ENCODE results near the gene WIPF3. TPM values are rescaled to one million over a fixed set of nuclear protein-coding genes. Genes with fewer than 3 reads are reported as not detected.

The WIPF3 gene, protein sequence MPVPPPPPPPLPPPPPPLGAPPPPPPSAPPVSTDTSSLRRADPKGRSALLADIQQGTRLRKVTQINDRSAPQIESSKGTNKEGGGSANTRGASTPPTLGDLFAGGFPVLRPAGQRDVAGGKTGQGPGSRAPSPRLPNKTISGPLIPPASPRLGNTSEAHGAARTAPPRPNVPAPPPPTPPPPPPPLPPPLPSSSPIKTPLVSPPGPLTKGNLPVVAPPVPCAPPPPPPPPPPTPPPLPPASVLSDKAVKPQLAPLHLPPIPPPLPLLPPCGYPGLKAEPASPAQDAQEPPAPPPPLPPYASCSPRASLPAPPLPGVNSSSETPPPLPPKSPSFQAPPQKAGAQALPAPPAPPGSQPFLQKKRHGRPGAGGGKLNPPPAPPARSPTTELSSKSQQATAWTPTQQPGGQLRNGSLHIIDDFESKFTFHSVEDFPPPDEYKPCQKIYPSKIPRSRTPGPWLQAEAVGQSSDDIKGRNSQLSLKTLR
- 1 to 10 TPM in 4 of 5 donors, under 1 TPM in 1; 0.90 to 1.9 (median 1.3) TPM for polyA plus RNA-seq (ENCODE audit: insufficient read depth in 1 of 5, insufficient read length in 5 of 5, low replicate concordance in 1 of 5)
- long read RNA-seq, donor 1: 0 reads
- long read RNA-seq, donor 2: 0 reads
- long read RNA-seq, donor 3: 0 reads
- long read RNA-seq, donor 4: 0 reads
- long read RNA-seq, donor 5: 0 reads
- long read RNA-seq, donor 6: 0 reads
- long read RNA-seq, donor 7: 0 reads
- long read RNA-seq, donor 8: 0 reads

DNA sequence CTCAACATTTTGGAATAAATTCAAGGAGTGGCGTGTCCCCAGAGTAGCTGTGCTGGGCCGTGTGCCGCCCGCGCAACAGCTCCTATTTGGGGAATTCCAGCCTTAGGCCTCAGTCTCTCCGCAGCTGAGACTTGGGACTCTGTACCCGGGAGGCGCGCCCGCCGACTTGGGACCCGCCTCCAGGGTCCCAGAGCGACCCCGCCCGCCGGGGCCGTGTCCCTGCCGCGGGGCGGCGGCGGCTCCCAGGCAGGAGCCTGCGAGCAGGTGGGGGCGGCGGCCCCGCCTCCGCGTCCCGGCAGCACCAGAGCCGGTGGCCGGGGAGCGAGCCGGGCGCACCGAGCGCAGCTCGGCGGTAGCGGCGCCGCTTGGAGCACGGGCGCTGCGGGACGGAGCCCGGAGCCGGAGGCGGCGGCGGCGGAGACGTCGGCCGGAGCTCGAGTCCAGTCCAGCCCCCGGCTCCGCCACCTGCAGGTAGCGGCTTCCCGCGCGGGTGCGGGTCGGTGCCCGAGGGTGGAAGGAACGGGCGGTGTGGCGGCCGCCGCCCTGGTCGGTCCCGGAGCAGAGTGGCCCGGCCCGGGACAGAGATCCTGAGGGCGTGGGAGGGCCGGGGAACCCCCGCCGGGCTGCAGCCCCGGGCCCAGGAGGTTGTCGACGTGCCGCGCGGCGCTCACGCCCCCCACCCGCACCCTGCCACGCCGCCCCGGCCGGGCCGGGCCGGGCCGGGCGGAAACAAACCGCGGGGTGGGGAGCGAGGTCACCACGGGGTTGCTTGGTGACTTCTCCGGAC is at the start of gene WIPF3:
Gene WIPF3 (plus strand): TSS at position 301 of the 787 bp plus-strand sequence. CDS start 28,217 bp downstream, outside the sequence.
- DNase-seq: no peak

DNA sequence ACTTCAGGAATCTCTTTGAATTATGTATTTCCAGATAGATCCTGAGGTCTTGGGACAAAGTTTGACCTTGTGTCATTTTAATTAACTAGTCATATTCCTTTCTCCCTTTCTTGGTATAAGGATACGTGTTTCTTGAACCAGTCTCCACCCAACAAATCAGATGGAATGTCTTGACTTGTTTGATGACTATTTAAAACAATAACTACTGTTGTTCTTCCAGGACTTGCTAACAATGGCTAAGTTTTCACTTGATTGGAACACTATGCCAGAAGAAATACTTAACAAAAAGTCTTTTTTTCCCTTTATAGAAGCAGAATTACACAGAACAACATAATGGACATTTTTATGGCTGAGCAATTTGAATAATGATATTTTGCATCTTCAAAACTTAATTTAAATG is 43.0 kb upstream of the WIPF3 start:
- no peak for DNase-seq

DNA sequence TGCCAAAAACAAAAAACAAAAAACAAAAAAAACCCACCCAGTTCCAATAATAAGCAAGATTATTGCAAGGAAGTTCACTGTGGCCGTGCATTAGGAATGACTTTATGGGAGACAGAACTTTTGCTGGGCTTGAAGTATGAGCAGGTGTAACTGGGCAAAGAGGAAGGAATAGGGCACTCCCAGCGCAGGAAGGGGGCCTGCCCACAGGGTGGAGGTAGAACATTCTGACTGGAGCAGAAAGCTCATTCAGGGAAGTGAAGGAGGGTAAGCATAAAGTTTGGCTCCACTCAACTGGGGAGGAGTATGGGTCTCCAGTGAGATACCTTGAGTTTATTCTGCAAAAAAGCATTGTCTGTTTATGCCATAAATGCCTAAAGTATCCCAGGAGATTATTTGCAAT is 42.1 kb upstream of the WIPF3 start:
- DNase-seq: no peak

DNA sequence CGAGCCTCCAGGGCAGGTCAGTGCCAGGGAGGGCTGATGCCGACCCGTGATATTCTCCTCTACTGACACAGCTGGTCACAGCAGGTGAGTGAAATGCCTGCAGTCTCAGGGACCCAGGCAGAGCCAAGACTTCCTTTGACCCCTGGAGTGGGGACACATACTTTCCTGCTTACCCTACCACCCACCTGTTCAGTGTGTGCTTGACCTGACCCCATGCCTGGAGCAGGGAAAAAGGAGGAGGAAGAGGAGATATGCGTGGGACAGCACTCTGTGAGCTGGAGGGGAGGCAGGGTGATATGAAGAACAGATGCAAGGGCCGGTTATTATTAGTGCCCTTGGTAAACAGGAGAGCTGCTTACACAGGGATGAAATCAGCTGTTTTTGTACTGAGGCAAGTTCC is 40.8 kb upstream of the WIPF3 start:
- no peak for DNase-seq

DNA sequence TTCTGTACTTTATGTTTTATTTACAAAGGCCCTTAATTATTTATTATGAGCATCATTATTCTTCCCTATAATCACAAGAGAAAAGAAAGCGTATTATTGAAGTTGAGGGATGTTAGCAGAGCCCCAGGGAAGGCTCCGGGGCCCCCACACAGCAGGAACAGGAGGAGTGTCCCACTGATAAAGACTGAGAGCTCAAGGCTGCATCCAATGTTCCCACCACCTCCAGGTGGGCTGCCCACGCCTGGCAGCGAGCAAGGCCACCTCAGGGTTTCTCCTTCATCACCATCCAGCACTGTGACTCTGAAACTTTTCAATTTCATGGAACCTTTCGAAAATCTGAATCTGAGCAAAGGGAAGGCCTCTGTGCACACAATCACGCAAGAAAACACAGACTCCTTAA is 35.9 kb upstream of the WIPF3 start:
- no peak for DNase-seq

DNA sequence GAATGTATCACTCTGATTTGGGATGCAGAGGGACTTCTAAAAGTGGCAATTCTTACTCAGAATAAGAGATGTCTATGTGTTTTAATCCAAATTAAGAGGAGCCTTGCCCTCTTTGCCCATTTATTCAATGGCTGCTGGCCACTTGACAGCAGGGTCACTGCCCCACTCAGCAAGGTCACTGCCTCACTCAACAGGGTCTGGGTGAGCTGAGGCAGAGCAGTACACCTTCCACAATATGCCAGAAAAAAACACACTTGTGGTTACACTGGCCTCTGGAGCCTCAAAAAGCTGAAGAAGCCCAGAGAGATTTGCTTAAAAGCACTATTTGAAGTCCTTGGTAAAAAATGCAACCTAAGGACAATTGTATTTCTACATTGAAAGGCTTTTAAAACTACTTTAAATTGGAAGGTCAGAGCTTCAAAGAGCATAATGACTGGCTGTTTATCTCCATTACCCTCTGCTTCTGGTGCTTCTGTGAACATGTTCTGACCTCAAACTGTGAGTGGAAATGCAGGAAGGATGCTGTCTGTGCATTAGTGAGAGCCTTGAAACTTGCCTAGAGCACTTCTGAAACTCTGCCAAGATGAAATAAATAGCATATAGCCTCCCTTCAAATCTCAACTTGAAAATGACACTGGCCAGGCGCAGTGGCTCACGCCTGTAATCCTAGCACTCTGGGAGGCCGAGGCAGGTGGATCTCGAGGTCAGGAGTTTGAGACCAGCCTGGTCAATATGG is 35.1 kb upstream of the WIPF3 start:
- no peak for DNase-seq

DNA sequence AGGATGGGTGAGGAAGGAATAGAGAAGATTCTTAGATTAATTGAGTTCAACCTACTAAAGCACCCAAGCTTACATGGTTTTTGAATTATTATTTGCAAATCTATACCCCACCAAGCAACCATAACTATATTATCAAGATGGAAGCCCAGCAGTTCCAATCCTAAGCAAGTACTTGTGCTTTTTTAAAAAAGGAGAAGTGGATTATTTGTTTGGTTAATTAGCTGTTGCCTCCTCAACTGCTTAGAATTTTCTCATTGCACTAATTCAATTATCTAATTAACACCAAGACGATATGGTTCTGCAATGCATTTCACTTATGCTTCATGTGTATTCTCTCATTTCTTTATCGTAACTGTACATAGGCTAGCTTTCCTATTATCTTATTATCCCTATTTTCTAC is 27.3 kb upstream of the WIPF3 start:
- no peak for DNase-seq

DNA sequence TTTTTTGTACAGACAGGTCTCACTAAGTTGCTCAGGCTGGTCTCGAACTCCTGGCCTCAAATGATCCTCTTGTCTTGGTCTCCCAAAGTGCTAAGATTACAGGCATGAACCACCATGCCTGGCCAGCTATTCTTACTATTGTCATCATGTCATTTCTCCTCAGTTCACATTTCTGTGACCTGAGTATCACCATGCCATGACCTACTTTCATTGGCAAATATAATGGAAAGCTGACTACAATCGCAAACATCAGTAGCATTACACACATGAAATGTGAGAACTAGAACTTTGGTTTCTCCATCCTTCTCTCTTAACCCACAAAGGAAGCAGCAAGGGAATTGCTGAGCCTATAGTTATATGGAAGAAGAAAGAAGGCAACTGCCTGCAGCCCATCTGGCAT is 26.0 kb upstream of the WIPF3 start:
- no peak for DNase-seq

DNA sequence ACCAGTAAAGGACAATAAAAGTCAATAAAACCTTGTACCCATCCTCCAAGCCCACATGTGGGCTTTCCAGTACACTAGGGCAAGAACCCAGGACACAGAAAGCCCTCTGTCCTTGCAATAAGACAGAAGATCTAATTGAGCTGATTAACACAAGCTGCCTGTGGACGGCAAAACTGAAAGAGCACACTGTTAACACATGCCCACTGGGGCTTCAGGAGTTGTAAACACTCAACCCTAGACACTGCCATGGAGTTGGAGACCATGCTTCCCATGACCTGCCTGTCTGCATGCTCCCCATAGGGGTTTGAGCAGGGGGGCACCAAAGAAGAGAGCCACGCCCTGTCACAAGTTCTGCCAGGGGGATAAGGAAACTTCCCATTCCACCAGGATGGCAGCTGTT is 22.6 kb upstream of the WIPF3 start:
- DNase-seq: no peak

DNA sequence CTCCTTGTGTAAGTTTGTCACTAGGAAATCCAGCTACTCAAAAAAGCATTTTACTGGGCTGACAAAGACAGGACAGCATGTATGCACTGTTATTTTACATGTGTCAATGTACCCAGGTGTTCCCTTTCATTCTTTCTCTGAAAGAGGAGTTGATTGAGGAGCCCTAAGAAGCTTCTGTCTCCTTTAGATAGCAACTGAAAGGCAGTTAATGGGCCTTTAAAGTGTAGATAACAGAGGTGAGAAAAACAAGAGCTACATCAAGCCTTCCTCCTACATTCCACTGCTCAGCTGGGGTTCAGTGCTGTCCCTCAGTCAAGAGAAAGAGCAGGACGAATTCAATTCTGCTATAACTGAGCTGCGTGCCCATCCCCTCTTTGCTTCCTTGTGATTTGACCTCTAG is 12.8 kb upstream of the WIPF3 start:
- DNase-seq: no peak

DNA sequence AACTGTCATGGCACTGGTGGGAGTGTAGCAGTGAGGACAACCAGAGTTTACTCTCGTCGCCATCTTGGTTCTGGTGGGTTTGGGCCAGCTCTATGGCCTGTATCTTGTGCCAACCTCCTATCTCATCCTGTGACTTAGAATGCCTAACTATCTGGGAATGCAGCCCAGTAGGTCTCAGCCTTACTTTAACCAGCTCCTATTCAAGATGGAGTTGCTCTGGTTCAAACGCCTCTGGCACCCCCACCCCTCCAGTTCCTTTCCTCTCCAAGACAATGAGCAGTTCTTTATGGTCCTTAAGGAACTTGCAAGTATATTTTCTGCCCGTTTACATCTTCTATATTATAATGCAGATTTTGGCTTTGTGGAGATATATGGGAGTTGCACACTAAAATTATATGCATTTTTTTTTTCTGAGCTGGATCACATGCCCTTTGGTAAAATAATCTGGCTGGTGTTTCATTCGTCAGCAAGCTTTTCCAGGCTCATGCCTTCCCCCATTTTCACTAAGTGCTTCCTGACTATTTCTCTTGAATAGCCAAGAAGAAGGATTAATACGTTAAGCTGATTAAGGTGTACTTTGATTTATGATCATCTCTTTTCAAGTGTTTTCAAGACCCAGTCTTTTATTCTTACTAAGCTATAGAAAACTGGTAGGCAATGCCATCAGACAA is 11.2 kb upstream of the WIPF3 start:
- DNase-seq: no peak

DNA sequence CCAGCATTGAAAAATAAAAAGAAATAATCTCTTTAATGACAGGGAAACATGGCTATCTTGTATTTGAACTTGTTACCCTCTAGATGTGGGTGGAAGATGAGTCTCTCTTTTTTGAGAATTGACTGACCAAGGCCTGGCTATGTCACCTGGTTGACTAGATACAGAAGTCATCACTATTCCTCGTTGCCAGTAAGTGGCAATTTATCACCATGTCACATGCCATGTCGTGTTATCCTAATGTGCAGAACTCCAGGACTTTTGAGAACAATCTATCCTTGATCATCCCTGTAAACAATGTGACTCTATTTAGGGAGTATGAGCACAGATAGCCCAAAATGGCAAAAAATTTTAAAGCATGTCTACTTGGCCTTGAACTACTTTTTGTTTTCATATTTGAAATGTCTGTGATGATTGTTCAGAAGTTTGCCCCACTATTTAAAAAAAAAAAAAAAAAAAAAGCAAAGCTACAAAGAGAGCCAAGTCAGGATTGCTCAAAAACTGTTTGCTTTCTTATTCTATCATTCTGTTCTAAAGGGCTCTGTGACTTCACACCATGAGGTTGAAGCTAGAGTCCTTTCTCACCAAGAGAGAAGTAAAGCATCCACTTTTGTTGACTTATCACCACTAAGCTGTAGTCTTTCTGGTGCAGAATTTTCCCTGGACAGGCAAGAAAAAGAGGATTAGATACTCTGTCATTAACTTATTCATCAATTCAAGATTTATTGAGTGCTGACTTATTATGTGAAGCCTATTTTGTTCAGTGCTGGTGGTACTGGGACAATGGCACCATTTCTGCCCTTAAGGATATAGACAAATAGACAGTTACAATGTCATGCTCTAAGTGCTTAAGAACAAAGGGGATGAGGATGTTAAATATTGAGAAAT is 10.4 kb upstream of the WIPF3 start:
- DNase-seq: no peak

DNA sequence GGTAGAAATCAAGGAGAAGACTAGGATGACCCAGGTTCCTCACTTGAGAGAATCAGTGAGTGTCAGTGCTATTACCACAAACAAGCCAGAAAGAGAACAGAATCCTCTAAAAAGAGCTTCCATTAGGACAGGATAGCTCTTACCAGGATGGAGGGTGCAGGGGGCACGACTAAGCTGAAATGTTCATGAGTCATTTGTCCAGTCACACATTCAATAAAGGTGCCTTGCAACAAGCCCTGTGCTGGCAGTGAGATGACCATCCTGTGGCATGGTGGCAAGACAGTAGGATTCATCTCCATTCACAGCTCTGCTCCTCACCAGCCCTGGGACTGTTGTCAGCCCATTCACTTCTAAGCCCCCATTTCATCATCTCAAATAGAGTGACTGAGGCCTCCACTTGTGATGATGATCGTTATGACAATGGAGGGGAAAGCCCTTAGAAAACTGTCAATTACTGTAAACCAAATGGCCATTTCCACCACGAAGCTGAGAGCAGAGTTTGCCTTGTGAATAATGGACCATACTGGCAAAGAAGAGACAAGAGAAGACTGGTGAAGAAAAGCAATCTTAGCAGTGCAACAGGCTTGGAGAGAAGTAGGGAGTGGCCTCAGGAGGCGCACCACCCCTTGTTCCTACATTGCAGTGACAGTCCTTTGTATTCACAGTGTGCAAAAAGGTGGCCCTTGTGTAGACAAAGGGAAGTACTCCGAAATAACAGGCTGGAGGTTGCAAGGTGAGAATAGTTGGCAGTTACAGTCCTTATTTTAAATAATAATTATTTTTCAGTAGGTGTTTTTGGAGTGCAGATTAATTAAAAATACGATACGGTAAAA is 9.0 kb upstream of the WIPF3 start:
- no peak for DNase-seq

DNA sequence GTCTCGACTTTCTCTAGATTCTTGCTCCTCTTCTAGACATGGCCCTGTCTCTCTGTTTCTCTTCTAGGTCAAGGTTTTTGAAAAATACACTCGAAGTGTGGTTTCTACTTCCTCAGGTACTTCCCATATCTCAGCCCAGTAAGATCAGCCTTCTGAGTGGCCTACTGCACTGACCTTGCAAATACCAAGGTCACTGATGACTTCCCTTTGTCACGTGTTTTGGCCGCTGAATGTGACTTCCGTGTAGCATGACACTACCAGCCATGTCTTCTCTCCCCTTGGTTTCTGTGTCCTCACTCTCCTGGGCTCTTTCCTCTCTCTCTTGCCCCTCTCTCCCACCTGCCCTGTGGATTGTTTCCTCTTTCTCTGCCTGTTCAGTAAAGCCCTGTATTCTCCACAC is 7.9 kb upstream of the WIPF3 start:
- no peak for DNase-seq

DNA sequence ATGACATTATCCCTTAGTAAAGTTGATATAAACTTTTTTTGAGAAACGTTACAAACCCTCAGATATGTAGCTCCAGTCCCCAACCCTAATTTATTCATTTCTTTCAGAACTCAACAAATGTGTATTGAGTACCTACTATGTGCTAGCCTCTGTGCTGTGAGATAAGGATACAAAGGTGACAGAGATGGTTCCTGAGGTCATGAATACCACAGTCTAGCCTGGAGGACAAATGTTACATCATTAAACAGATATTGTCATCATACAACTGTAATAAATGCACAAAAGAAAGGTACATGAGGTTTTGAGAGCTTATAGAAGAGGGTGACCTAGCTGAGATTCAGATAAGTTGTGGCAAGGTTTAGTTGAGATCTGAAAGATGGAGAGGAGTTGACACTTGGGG is 4.4 kb upstream of the WIPF3 start:
- no peak for DNase-seq

DNA sequence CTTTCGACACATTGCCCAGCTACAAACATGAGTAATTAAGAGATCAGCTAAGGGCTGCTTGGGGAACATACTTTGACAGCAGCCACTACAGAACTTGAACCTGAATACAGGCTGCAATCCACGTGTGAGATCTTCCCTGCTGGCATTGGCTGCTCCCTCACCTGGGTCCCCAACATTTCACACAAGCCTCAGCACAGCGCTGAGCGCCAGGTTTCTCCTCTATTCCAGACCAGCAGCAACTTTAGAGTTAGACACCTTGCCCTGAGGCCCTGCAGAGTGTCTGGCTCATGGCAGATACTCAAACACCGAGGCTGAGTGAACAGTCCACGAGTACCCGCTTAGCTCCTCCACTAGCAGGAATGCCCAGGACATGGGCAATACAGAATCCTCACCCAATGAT is 1.3 kb upstream of the WIPF3 start:
- no peak for DNase-seq

DNA sequence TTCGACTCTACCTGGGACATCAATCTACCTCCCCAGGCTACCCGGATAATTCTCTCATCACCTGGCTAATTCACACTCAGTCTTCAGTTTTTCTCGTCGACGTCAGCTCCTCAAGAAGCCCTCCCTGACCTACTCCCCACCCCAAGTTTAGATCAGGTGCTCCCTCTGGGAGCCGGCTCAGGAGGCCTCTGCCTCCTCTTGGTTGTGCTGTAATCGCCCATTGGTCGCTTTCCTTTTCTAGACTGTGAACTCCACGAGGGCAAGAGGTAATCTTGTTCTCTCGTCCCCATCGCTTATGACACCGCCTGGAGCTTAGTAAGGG is 461 bp upstream of the WIPF3 start:
- no peak for DNase-seq

DNA sequence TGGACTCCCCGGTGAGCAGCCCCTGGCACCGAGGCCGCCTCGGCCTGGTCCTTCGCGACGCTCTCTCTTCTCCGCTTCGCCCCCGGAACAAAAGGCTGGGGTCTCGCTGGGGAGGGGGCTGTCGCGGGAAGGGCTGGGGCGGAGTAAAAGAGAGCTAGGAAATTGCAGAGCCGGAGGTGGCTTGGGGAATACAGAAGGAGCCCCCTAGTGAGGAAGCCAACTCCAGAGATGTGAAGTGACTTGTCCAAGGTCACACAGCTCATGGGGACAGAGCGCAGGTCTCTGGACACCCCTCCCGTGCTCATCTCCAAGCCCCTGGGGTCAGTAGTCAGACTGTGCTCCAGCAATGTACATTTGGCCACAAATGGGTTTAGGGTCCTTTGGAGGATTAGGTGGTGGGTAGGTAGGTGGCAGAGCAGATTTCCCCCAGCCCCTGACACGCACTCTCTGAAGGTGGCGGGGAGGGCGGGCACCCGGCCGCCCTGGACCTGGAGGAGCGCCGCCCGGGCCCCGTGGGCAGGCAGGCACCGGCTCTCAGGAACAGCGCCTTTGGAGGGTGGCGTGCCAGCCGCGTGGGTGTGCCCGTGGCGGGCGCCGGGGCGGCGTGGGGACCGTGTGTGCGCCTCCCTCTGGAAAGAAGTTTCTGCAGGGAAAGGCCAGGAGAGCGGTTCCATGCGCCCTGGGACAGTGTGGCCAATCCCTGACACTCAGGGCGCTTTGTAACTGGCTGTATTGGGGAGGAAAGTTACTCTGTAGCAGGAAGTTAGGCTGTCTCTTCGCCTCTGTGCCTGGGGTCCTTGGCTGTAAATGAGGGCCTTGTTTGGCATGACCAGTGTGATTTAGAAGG is 910 bp downstream of the WIPF3 start:
- DNase-seq: no peak
